HepG2 (cell line): ENCODE data around the gene POLRMT. TPM values are rescaled to one million over a fixed set of nuclear protein-coding genes. Genes with fewer than 3 reads are reported as not detected.

ENCODE experiments used
- FIP1L1 ChIP-seq: fragments of 200-400 bp; formaldehyde crosslinking; IDR thresholded peaks from 2 replicates; pipeline ENCODE4 v1.6.1; 2018; ENCODE audit warnings: low read depth, mild to moderate bottlenecking, low read length, moderate library complexity, borderline replicate concordance; ENCODE audit not compliant: insufficient read depth
- FOSL2 ChIP-seq: sonication (generic); formaldehyde crosslinking; IDR thresholded peaks from 2 replicates; pipeline ENCODE4 v1.4.0; 2020; ENCODE audit warnings: missing genetic modification reagents
- FUBP1 ChIP-seq: sonication (generic); formaldehyde crosslinking; IDR thresholded peaks from 2 replicates; pipeline ENCODE4 v1.5.1; 2020; ENCODE audit warnings: missing genetic modification reagents, mild to moderate bottlenecking, borderline replicate concordance
- HMGXB3 ChIP-seq: sonication (generic); formaldehyde crosslinking; IDR thresholded peaks from 2 replicates; pipeline ENCODE4 v1.4.0; 2020; ENCODE audit warnings: missing genetic modification reagents, borderline replicate concordance
- IRX3 ChIP-seq: sonication (generic); formaldehyde crosslinking; IDR thresholded peaks from 2 replicates; pipeline ENCODE4 v1.8.1; 2023; ENCODE audit warnings: mild to moderate bottlenecking, low read depth, missing genetic modification reagents, borderline replicate concordance
- MEIS2 ChIP-seq: sonication (generic); formaldehyde crosslinking; IDR thresholded peaks from 2 replicates; pipeline ENCODE4 v1.9.0; 2021; ENCODE audit warnings: mild to moderate bottlenecking, missing genetic modification reagents
- MTF2 ChIP-seq: sonication (generic); formaldehyde crosslinking; IDR thresholded peaks from 2 replicates; pipeline ENCODE4 v1.5.0; 2020; ENCODE audit warnings: missing genetic modification reagents, borderline replicate concordance
- PITX1 ChIP-seq: sonication (generic); formaldehyde crosslinking; IDR thresholded peaks from 2 replicates; pipeline ENCODE4 v1.5.1; 2020; ENCODE audit warnings: mild to moderate bottlenecking, missing genetic modification reagents
- POLR2AphosphoS2 ChIP-seq: IDR thresholded peaks from 2 replicates; pipeline ENCODE4 v1.6.1; 2011; ENCODE audit warnings: low read depth, low read length, improper control_type of control experiment
- PRMT3 ChIP-seq: sonication (generic); formaldehyde crosslinking; IDR thresholded peaks from 2 replicates; pipeline ENCODE4 v1.8.1; 2022; ENCODE audit warnings: low read depth, mild to moderate bottlenecking, moderate library complexity, missing genetic modification reagents, borderline replicate concordance
- RXRA ChIP-seq: sonication (generic); formaldehyde crosslinking; IDR thresholded peaks from 2 replicates; pipeline ENCODE4 v1.5.1; 2020; ENCODE audit warnings: missing genetic modification reagents
- SALL2 ChIP-seq: sonication (generic); formaldehyde crosslinking; IDR thresholded peaks from 2 replicates; pipeline ENCODE4 v1.8.1; 2023; ENCODE audit warnings: mild to moderate bottlenecking, missing genetic modification reagents, inconsistent platforms
- SRSF4 ChIP-seq: fragments of 200-400 bp; formaldehyde crosslinking; IDR thresholded peaks from one replicate; pipeline ENCODE4 v1.6.1; 2018; ENCODE audit warnings: mild to moderate bottlenecking, low read depth, low read length, moderate library complexity; ENCODE audit not compliant: poor library complexity, severe bottlenecking
- STAT5B ChIP-seq: sonication (generic); formaldehyde crosslinking; IDR thresholded peaks from 2 replicates; pipeline ENCODE4 v1.4.0; 2020; ENCODE audit warnings: missing genetic modification reagents
- TFDP1 ChIP-seq: IDR thresholded peaks from 2 replicates; pipeline ENCODE4 v1.6.1; 2016; ENCODE audit warnings: missing compliant biosample characterization, missing genetic modification reagents, borderline replicate concordance
- ZBTB1 ChIP-seq: sonication (generic); formaldehyde crosslinking; IDR thresholded peaks from 2 replicates; pipeline ENCODE4 v1.4.0; 2020; ENCODE audit warnings: missing genetic modification reagents, borderline replicate concordance
- ZMYM4 ChIP-seq: sonication (generic); formaldehyde crosslinking; IDR thresholded peaks from 2 replicates; pipeline ENCODE4 v1.8.1; 2023; ENCODE audit warnings: mild to moderate bottlenecking, missing genetic modification reagents
- ZNF441 ChIP-seq: sonication (generic); formaldehyde crosslinking; IDR thresholded peaks from 2 replicates; pipeline ENCODE4 v1.7.0; 2021; ENCODE audit warnings: missing genetic modification reagents, borderline replicate concordance
- ZNF552 ChIP-seq: sonication (generic); formaldehyde crosslinking; IDR thresholded peaks from 2 replicates; pipeline ENCODE4 v1.9.0; 2022; ENCODE audit warnings: missing genetic modification reagents, mild to moderate bottlenecking, borderline replicate concordance
- ZNF558 ChIP-seq: sonication (generic); formaldehyde crosslinking; IDR thresholded peaks from 2 replicates; pipeline ENCODE4 v1.9.0; 2022; ENCODE audit warnings: mild to moderate bottlenecking, missing genetic modification reagents, borderline replicate concordance
- ZNF780A ChIP-seq: sonication (generic); formaldehyde crosslinking; IDR thresholded peaks from 2 replicates; pipeline ENCODE4 v1.8.0; 2022; ENCODE audit warnings: mild to moderate bottlenecking, missing genetic modification reagents, moderate library complexity
- polyA plus RNA-seq, 8 experiments: library from polyadenylated mRNA; depleted of rRNA in 3 of 8; stranded (reverse) in 7 of 8; unstranded in 1 of 8; fragments of >200 nt; fragmentation: Illumina TruSeq in 4 of 8; extraction: Trizol in 4 of 8; gene quantifications; 2 replicates each; pipeline versions ENCODE4 v1.2.1 to v1.2.3, GENCODE V29; 2011 to 2016; ENCODE audit warnings: low read depth in 4 of 8, missing spikeins in 1 of 8, mixed read lengths in 1 of 8; ENCODE audit not compliant: insufficient read depth in 1 of 8
- total RNA-seq, 5 experiments: library from RNA; depleted of rRNA; stranded (reverse); fragments of >200 nt; fragmentation: Illumina TruSeq; extraction: Trizol; gene quantifications; 2 replicates each; pipeline ENCODE4 v1.2.3, GENCODE V29; 2016; ENCODE audit warnings: low read depth in 1 of 5

The POLRMT gene
- total and polyA plus RNA-seq, 2 of the 13 experiments (the other 11 are each of a cell fraction or from before 2014, with no cell fraction given) = 78.0 to 101 TPM

GRCh38 chr19:591099-591958 lies 42.0 kb downstream of the POLRMT start (continued):
- TF ChIP-seq ZNF552 (CRISPR knock-in tag) (0 out of 2 replicates have a peak, but pooled peaks have one; percentile 54), RXRA (CRISPR knock-in tag) (no peak), MEIS2 (CRISPR knock-in tag) (peak; percentile 91), POLR2AphosphoS2 (no peak), ZBTB1 (no peak), FOSL2 (CRISPR knock-in tag) (peak; percentile 33; the same call in 1 of the 2 replicates), PRMT3 (0 out of 2 replicates have a peak, but pooled peaks have one; percentile 36), HMGXB3 (peak; percentile 63; the same call in 1 of the 2 replicates), TFDP1 (CRISPR knock-in tag) (peak; percentile 49; the same call in 1 of the 2 replicates), MTF2 (CRISPR knock-in tag) (peak; percentile 84; the same call in 1 of the 2 replicates), IRX3 (CRISPR knock-in tag) (peak; percentile 35; the same call in 1 of the 2 replicates), ZMYM4 (CRISPR knock-in tag) (0 out of 2 replicates have a peak, but pooled peaks have one; percentile 34), ZNF441 (CRISPR knock-in tag) (peak; percentile 85; the same call in 1 of the 2 replicates), ZNF780A (no peak), PITX1 (CRISPR knock-in tag) (peak; percentile 42; the same call in 1 of the 2 replicates), STAT5B (CRISPR knock-in tag) (0 out of 2 replicates have a peak, but pooled peaks have one; percentile 78), SALL2 (CRISPR knock-in tag) (peak; percentile 82; the same call in 1 of the 2 replicates), ZNF558 (CRISPR knock-in tag) (peak; percentile 72; the same call in 1 of the 2 replicates), FIP1L1 (no peak), SRSF4 (no peak), FUBP1 (no peak)
